Measurements from ENCODE around the gene SMC3.

DNA sequence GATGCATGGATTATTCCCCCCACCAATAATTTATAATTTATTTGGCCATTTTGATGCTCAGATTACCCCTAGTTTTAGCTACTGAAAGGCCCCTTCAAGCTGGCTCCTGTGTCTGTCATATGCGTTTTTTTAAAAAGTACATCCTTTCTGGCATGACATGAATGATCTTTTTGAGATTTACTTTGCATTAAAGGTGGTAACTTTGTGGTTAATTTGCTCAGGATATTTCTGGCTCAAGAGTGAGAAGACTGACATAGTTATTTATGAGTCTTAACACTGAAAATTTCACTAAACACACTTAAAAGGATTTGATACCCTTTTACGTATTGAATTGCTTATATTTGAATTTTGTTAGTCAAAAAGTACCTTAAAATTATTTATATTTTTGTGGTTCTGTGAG is 5.4 kb downstream of the SMC3 start:
- TF ChIP-seq, protein P1, sequence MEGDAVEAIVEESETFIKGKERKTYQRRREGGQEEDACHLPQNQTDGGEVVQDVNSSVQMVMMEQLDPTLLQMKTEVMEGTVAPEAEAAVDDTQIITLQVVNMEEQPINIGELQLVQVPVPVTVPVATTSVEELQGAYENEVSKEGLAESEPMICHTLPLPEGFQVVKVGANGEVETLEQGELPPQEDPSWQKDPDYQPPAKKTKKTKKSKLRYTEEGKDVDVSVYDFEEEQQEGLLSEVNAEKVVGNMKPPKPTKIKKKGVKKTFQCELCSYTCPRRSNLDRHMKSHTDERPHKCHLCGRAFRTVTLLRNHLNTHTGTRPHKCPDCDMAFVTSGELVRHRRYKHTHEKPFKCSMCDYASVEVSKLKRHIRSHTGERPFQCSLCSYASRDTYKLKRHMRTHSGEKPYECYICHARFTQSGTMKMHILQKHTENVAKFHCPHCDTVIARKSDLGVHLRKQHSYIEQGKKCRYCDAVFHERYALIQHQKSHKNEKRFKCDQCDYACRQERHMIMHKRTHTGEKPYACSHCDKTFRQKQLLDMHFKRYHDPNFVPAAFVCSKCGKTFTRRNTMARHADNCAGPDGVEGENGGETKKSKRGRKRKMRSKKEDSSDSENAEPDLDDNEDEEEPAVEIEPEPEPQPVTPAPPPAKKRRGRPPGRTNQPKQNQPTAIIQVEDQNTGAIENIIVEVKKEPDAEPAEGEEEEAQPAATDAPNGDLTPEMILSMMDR (IDR thresholded peaks at IDR 0.05), result no peak
- TF ChIP-seq POLR2AphosphoS5 (IDR thresholded peaks at IDR 0.05), result no peak
- TF ChIP-seq EP300 (IDR thresholded peaks at IDR 0.05), result no peak
- no peak for TF ChIP-seq POLR2A (IDR thresholded peaks at IDR 0.05; ENCODE audit: low read depth)
